IPS-NIHi11 (cell line): Measurements from ENCODE around the gene SMCO2.
A peak's percentile ranks its signal among the peaks of the same experiment; 100 is the strongest.

ENCODE experiments used
- DNase-seq: peaks from one replicate; pipeline ENCODE4 v3.0.0; 2012; ENCODE audit warnings: mixed read lengths, low spot score

Gene SMCO2

GRCh38 chr12:27500546-27500945, 54.0 kb downstream of the SMCO2 start:
- no peak for DNase-seq

- DNase-seq, result no peak
Observed at GRCh38 chr12:27502021-27502435, 55.5 kb downstream of the SMCO2 start.

DNA sequence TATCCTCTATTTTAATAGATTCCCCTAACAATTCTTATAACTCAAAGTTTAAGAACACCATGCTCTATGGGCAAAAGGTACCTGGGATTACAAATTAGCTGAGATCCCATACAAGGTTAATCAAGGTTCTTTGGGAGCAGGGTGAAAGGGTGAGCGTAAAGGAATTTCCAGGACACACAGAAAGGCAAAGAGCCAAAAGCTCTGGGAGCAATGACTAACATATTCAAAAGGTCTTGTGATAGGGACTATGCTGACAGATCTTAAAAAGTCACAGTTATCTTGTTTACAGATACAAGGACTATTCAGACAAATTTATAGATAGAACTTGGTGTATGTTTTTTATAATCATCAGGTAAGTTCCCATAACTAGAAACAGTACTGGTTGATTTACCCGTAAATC, 58.0 kb downstream of the SMCO2 start:
- DNase-seq, result no peak

GRCh38 chr12:27505109-27505508, 58.6 kb downstream of the SMCO2 start:
- no peak for DNase-seq

- DNase-seq, result no peak
Observed at GRCh38 chr12:27505761-27506160, 59.2 kb downstream of the SMCO2 start.

DNA sequence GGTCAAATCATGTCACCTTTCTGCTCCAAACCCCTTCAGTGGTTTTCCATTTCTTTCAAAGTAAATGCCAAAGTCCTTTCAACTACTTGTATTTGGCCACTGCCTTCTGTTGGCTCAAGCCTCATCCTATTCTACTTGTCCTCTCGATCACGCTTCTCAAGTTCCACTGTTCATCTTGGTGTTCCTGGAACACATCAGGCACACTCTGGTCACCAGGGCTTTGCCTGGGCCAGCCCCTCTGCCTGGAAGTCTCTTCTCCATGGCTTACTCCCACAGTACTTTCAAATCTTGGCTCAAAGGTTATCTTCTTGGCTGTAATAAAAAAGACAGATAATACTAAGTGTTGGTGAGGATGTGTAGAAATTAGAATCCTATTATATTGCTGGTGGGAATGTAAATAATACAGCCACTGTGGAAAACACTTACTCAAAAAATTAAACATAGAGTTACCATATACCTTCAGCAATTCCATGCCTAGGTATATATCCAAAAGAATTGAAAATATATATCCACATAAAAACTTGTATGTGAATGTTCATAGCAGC, 60.2 kb downstream of the SMCO2 start:
- DNase-seq, result no peak

- DNase-seq, result no peak
Observed at GRCh38 chr12:27508736-27509431, 62.3 kb downstream of the SMCO2 start.

DNA sequence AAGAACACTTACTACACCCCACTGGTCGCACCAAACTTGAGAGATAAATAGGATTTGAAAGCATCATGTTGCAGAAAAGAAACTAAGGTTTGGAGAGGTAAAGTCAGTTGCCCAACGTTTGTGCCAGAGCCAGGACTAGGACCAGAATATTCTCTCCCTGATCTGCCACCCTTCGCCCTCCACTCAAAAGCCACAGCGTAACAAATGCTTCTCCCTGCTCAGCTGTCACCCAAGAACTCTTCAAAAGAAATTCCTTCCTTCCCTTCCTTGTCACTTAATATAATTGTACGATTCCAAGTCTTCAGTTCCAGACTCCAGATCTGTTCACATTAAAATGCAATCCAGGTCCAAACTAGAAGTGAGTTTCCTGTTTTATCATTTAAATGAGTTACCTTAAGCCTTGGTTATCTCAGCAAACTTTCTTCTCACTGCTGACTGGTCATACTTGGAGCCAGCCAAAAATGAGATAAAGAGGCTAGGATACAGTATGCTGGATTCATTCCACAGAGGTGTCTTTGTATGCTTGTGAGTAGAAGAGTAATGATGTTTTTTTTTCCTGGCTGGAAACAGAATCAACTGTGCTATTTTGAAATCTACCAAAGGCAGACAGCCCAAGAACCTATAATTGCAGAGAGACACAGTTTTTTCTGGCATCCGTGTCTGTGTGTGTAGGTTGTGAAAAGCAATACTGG, 64.6 kb downstream of the SMCO2 start:
- DNase-seq, result no peak

GRCh38 chr12:27511723-27512045, 65.1 kb downstream of the SMCO2 start:
- no peak for DNase-seq

DNA sequence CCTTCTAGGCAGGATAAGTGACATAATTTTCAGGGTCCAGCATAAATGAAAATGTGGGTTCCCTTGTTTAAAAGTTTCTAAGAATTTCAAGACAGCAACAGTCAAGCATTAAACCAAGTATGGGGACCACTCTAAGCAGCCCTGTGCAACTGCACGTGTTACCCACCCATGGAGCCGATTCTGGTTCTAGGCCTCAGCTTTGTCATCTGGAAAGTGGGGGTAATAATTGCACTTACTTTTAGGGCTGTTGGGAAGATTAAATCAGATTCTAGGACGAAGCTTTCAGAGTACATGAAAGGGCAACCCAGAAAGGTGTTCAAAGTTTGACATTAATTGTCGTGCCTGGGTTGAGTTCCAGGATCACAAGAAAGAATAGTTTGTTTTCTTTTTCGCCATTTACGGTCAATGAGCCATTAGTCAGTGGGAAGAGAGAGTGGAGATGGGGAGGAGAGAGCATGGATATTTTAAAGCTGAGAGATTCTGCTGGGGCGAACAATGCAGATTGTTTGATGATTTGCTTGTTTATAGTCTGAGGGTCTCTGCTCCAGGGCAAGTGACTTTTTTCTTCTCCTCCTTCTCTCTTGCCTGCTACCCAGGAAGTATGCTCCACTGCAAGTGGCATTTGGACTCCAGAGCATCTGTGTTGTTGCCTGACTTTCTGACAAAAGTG, 66.8 kb downstream of the SMCO2 start:
- no peak for DNase-seq

DNA sequence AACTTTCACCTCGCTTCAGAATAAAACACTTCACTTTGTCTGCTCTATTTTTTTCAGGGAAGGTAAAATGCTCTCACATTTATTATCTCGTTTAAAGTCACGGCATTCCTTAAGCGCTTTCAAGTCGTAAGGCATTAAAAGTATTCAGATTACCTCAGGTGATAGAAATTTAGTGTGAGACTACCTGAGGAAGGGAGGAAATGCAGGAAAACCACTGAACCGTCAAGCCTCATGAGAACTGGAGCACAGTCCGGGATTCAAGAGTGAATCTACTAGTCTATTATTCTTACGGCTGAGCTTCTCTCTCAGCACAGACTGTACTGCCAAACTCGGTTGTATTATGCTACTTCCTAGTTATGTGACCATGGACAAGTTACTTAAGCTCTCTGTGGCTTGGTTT, 69.1 kb downstream of the SMCO2 start:
- DNase-seq, result peak; percentile 43

GRCh38 chr12:27516625-27517024, 70.1 kb downstream of the SMCO2 start:
- no peak for DNase-seq

DNA sequence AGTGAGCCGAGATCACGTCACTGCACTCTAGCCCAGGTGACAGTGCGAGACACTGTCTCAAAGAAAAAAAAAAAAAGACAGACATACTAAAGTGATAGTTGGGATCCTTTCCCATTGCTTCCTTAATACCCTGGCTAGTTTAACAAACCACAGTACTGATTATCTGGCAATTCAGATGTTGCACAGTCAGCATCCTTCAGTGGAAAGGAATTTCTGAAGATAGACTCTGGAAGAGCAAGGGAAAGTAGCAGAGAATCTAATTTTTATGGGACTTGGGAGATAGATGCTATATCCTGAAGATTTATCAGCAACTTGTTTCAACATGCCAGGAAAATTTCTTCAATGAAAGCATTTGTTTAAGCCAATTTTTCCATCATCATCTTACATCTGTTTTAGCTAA, 71.0 kb downstream of the SMCO2 start:
- no peak for DNase-seq

- DNase-seq, result no peak
Observed at GRCh38 chr12:27517961-27518665, 71.6 kb downstream of the SMCO2 start.

- DNase-seq, result peak; percentile 45
Observed at GRCh38 chr12:27521066-27521465, 74.5 kb downstream of the SMCO2 start.

GRCh38 chr12:27521981-27522380, 75.4 kb downstream of the SMCO2 start:
- no peak for DNase-seq

DNA sequence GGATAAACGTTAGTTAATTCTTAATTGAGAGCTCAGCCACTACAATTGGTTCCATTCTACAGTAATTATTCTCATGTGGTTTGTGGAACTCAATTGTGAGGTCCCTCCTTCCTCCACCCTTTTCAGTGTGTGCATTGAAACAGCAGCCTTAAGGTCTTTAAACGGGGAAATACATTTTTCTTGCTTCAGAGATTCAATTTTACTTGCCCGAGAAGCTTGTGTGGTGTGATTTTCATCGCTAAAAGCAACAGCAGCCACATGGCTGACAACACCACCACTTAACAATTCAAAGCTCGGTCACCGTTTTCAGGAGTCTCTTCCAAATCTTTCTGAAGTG, 76.7 kb downstream of the SMCO2 start:
- no peak for DNase-seq

DNA sequence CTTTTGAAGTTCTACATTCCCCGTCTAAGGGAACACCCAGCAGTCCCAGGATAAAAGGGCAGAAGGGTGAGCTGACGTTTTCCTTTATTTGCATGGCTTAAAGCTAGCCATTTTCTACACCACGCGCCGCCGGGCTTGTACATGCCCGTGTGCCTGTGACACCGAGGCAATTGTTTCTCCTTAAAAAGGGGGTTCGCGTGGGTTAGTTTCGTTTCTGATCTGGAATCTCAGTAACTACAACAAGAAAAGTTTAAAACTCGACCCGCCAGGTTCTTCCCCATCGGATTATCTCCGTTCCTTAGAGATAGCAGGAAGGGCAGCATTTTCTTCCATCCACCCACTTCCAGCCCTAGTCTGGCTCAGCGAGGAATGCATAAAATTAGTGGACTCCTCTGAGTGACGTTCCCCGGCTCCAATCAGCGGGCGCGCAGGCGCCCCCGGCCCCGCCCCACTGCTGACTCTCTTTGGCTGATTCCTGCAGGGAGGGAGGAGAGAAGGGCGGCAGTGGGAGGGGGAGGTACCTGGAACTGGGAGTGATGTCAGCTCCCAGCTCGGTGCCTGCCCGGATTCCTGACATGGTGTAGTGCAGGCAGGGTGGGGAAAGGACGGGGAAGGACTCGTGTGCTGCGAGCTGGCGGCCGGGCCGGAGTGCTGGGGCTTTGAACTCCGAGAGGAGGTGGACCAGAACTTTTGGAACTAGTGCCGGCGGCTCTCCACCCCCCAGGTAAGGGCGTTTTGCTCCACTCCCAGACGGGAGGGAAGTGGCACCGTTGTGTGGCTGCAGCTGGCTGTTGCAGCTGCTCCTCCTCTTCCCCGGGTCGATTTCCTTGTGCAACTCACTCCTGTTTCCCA, 77.3 kb downstream of the SMCO2 start, which contains the start of gene PPFIBP1:
Gene PPFIBP1 (plus strand): TSS at position 565 of the 852 bp plus-strand sequence. CDS start 109,191 bp downstream, outside the sequence.
- DNase-seq, result peak; percentile 95

- no peak for DNase-seq
Observed at GRCh38 chr12:27524494-27524835, 77.9 kb downstream of the SMCO2 start.

- DNase-seq, result peak; percentile 68
Observed at GRCh38 chr12:27524839-27525753, 78.6 kb downstream of the SMCO2 start.

GRCh38 chr12:27527512-27527911, 81.0 kb downstream of the SMCO2 start:
- DNase-seq, result no peak
